ENCODE data around the gene RPS13. TPM values are rescaled to one million over a fixed set of nuclear protein-coding genes. Genes with fewer than 3 reads are reported as not detected.

The RPS13 gene
- polyA plus RNA-seq, 1 of the 3 experiments (the other 2 are of a cell fraction) = 997 TPM

DNA sequence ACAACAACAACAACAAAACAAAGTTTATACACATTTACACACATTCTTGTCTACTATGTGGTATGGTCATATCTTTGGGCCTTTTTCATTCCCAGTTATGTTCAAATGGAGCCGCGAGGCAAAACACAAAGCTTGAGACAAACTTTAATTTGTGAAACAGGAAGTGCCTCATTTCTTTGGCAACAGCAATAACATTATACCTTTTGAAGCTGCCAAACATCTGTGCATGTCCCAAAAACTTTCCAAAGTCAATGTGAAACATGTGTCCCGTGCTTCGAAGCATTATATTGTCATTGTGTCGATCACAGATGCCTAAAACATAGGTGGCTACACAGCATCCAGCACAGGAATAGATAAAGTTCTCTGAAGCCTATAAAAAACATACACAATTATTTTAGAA, 25.0 kb upstream of the RPS13 start:
- Histone ChIP-seq H3K36me3 (replicated peaks in 1 of 2; ENCODE audit: control insufficient read depth in 1 of 2, insufficient read depth in 2 of 2, low read length in 1 of 2) (peaks cover 47 to 52% of the 10 kb centered on the region in 2 experiments), H3K4me3 (ENCODE audit: low read depth in 2 of 2, low read length in 1 of 2) (no peak overlapping the region), H2AFZ (ENCODE audit: low read depth) (no peak overlapping the region), H3F3A (replicated peaks; ENCODE audit: insufficient read depth) (peaks cover 3% of the 10 kb centered on the region), H3K4me1 (ENCODE audit: control insufficient read depth in 1 of 2, insufficient read depth in 2 of 2, low read depth in 1 of 2, low read length in 1 of 2) (no peaks in the 10 kb centered on the region), H3K9me3 (no peaks in the 10 kb centered on the region), H3K9me2 (no peaks in the 10 kb centered on the region), H3K27ac (ENCODE audit: low read depth in 2 of 2, low read length in 1 of 2) (no peak overlapping the region), H3K4me2 (no peak overlapping the region), H4K20me1 (ENCODE audit: insufficient read depth) (no peaks in the 10 kb centered on the region), H3K27me3 (ENCODE audit: insufficient read depth) (no peaks in the 10 kb centered on the region), H3K79me2 (ENCODE audit: insufficient read depth) (no peaks in the 10 kb centered on the region), H3K9ac (no peak overlapping the region)
- ChIA-PET CTCF (no interaction called here), POLR2A (no interaction called here)
- TF ChIP-seq SIN3A (IDR thresholded peaks at IDR 0.05; ENCODE audit: borderline replicate concordance, low read depth, low read length) (no peak), GATA2 (CRISPR knock-in tag; IDR thresholded peaks at IDR 0.05) (no peak)
- WGBS (ENCODE audit: low lambda C conversion rate) = 97% methylated on average over 5 of the region's 5 CpGs
- no peak for DNase-seq

DNA sequence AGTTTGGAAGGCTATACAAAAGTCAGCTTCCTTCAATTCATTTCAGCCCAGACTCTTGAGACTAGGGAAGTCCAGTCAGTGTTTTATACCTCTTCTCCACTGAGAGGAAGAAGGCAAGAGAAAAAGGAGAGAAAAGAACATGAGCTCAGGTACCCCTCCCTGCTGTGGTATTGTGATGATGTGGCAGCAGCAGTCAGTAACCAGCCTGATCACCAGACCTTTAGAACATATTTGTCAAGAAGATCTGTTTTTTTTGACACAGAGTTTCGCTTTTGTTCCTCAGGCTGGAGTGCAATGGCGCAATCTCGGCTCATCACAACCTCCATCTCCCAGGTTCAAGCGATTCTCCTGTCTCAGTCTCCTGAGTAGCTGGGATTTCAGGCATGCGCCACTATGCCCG, 21.2 kb upstream of the RPS13 start:
- Histone ChIP-seq H3F3A (replicated peaks; ENCODE audit: insufficient read depth) (peaks cover 10% of the 10 kb centered on the region), H4K20me1 (ENCODE audit: insufficient read depth) (no peaks in the 10 kb centered on the region), H3K27me3 (ENCODE audit: insufficient read depth) (no peaks in the 10 kb centered on the region), H2AFZ (ENCODE audit: low read depth) (no peak overlapping the region), H3K4me3 (ENCODE audit: low read depth in 2 of 2, low read length in 1 of 2) (no peak overlapping the region), H3K27ac (ENCODE audit: low read depth in 2 of 2, low read length in 1 of 2) (no peak overlapping the region), H3K4me1 (ENCODE audit: control insufficient read depth in 1 of 2, insufficient read depth in 2 of 2, low read depth in 1 of 2, low read length in 1 of 2) (no peaks in the 10 kb centered on the region), H3K9me2 (no peaks in the 10 kb centered on the region), H3K79me2 (ENCODE audit: insufficient read depth) (no peaks in the 10 kb centered on the region), H3K36me3 (replicated peaks in 1 of 2; ENCODE audit: control insufficient read depth in 1 of 2, insufficient read depth in 2 of 2, low read length in 1 of 2) (peaks cover 44 to 53% of the 10 kb centered on the region in 2 experiments), H3K4me2 (no peak overlapping the region), H3K9me3 (no peaks in the 10 kb centered on the region), H3K9ac (no peak overlapping the region)
- ChIA-PET CTCF (interaction anchor here (1.8 kb wide), 1 partner anchor 9 kb away, joined by 6 read pairs; no protein-coding TSS in a partner anchor), POLR2A (no interaction called here)
- no peak for DNase-seq
- TF ChIP-seq, protein P1, sequence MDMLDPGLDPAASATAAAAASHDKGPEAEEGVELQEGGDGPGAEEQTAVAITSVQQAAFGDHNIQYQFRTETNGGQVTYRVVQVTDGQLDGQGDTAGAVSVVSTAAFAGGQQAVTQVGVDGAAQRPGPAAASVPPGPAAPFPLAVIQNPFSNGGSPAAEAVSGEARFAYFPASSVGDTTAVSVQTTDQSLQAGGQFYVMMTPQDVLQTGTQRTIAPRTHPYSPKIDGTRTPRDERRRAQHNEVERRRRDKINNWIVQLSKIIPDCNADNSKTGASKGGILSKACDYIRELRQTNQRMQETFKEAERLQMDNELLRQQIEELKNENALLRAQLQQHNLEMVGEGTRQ (IDR thresholded peaks at IDR 0.05; ENCODE audit: borderline replicate concordance, low read depth, low read length) = no peak
- TF ChIP-seq, protein P2, sequence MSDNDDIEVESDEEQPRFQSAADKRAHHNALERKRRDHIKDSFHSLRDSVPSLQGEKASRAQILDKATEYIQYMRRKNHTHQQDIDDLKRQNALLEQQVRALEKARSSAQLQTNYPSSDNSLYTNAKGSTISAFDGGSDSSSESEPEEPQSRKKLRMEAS (IDR thresholded peaks at IDR 0.05; ENCODE audit: low read depth) = no peak
- TF ChIP-seq, protein P3, sequence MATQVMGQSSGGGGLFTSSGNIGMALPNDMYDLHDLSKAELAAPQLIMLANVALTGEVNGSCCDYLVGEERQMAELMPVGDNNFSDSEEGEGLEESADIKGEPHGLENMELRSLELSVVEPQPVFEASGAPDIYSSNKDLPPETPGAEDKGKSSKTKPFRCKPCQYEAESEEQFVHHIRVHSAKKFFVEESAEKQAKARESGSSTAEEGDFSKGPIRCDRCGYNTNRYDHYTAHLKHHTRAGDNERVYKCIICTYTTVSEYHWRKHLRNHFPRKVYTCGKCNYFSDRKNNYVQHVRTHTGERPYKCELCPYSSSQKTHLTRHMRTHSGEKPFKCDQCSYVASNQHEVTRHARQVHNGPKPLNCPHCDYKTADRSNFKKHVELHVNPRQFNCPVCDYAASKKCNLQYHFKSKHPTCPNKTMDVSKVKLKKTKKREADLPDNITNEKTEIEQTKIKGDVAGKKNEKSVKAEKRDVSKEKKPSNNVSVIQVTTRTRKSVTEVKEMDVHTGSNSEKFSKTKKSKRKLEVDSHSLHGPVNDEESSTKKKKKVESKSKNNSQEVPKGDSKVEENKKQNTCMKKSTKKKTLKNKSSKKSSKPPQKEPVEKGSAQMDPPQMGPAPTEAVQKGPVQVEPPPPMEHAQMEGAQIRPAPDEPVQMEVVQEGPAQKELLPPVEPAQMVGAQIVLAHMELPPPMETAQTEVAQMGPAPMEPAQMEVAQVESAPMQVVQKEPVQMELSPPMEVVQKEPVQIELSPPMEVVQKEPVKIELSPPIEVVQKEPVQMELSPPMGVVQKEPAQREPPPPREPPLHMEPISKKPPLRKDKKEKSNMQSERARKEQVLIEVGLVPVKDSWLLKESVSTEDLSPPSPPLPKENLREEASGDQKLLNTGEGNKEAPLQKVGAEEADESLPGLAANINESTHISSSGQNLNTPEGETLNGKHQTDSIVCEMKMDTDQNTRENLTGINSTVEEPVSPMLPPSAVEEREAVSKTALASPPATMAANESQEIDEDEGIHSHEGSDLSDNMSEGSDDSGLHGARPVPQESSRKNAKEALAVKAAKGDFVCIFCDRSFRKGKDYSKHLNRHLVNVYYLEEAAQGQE (IDR thresholded peaks at IDR 0.05; ENCODE audit: low read depth, low read length) = no peak
- TF ChIP-seq SIN3A (IDR thresholded peaks at IDR 0.05; ENCODE audit: borderline replicate concordance, low read depth, low read length) = no peak
- TF ChIP-seq MXI1 (IDR thresholded peaks at IDR 0.05; ENCODE audit: low read depth, low read length) = no peak
- TF ChIP-seq, protein P4, sequence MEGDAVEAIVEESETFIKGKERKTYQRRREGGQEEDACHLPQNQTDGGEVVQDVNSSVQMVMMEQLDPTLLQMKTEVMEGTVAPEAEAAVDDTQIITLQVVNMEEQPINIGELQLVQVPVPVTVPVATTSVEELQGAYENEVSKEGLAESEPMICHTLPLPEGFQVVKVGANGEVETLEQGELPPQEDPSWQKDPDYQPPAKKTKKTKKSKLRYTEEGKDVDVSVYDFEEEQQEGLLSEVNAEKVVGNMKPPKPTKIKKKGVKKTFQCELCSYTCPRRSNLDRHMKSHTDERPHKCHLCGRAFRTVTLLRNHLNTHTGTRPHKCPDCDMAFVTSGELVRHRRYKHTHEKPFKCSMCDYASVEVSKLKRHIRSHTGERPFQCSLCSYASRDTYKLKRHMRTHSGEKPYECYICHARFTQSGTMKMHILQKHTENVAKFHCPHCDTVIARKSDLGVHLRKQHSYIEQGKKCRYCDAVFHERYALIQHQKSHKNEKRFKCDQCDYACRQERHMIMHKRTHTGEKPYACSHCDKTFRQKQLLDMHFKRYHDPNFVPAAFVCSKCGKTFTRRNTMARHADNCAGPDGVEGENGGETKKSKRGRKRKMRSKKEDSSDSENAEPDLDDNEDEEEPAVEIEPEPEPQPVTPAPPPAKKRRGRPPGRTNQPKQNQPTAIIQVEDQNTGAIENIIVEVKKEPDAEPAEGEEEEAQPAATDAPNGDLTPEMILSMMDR (IDR thresholded peaks at IDR 0.05) = no peak
- no peak for TF ChIP-seq FOSL2 (IDR thresholded peaks at IDR 0.05; ENCODE audit: borderline replicate concordance, low read depth)
- no peak for TF ChIP-seq NRF1 (IDR thresholded peaks at IDR 0.05; ENCODE audit: low read depth, low read length)
- TF ChIP-seq, protein P5, sequence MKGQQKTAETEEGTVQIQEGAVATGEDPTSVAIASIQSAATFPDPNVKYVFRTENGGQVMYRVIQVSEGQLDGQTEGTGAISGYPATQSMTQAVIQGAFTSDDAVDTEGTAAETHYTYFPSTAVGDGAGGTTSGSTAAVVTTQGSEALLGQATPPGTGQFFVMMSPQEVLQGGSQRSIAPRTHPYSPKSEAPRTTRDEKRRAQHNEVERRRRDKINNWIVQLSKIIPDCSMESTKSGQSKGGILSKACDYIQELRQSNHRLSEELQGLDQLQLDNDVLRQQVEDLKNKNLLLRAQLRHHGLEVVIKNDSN (IDR thresholded peaks at IDR 0.05; ENCODE audit: borderline replicate concordance, low read depth) = no peak
- WGBS (ENCODE audit: low lambda C conversion rate) = 97% methylated on average over 6 of the region's 6 CpGs

All from SK-N-SH (cell line).